Spleen (tissue), 7 donors: ENCODE data around the gene PPARA.

ENCODE experiments used
- CTCF ChIP-seq, 11 experiments: fragments of 200-600 bp in 7 of 11; fragments of 450-650 bp in 4 of 11; sonication (generic) in 4 of 11; IDR thresholded peaks in 8 of 11; conservative IDR thresholded peaks in 3 of 11; 1 replicate in 7 of 11; 2 replicates in 4 of 11; pipeline versions ENCODE4 v1.4.0 to v1.8.0; 2016 to 2021; ENCODE audit warnings: antibody characterized with exemption in 11 of 11, inconsistent platforms in 4 of 11, mild to moderate bottlenecking in 1 of 11
- POLR2A ChIP-seq, 3 donors: fragments of 450-650 bp; IDR thresholded peaks; one replicate each; pipeline ENCODE4 v1.5.1; 2017; ENCODE audit warnings: antibody characterized with exemption in 3 of 3, mild to moderate bottlenecking in 1 of 3
- donor health status: DM: no; HTN: no; CAD: no; lungs with moderate emphysema.
- donor health status: DM: no; HTN: no; CAD: no.
- donor health status: DM: no; HTN: no; CAD: no.

- TF ChIP-seq CTCF (IDR thresholded peaks at IDR 0.05 in 8 of 11, conservative IDR thresholded peaks at IDR 0.05 in 3 of 11) (no peak), POLR2A (IDR thresholded peaks at IDR 0.05) (no peak)
Measured at GRCh38 chr22:46275455-46276122, 125.3 kb downstream of the PPARA start.
